Prostate gland (tissue), 2 donors: Measurements from ENCODE around the gene CSF2.

Experiments used
- CTCF ChIP-seq, 4 experiments: fragments of 200-600 bp in 2 of 4; fragments of 450-650 bp in 2 of 4; sonication (generic) in 2 of 4; IDR thresholded peaks; 1 replicate in 3 of 4; 2 replicates in 1 of 4; pipeline ENCODE4 v1.5.1; 2016 to 2019; ENCODE audit warnings: antibody characterized with exemption in 4 of 4, mild to moderate bottlenecking in 2 of 4, moderate library complexity in 2 of 4
- POLR2A ChIP-seq: fragments of 450-650 bp; IDR thresholded peaks from one replicate; pipeline ENCODE4 v1.6.1; 2016; ENCODE audit warnings: antibody characterized with exemption, mild to moderate bottlenecking
- POLR2AphosphoS5 ChIP-seq: sonication (generic); formaldehyde crosslinking; IDR thresholded peaks from one replicate; pipeline ENCODE4 v1.6.1; 2017; ENCODE audit warnings: antibody characterized with exemption

GRCh38 chr5:132083071-132083678 lies 9.6 kb downstream of the CSF2 start:
- TF ChIP-seq CTCF (IDR thresholded peaks at IDR 0.05) (no peak), POLR2AphosphoS5 (no peak), POLR2A (no peak)
